Fibroblast of villous mesenchyme (primary cell): Measurements from ENCODE around the gene HRCT1. TPM values are rescaled to one million over a fixed set of nuclear protein-coding genes. Genes with fewer than 3 reads are reported as not detected.

Experiments used
- DNase-seq: peaks from one replicate; pipeline ENCODE4 v3.0.0-alpha.2; 2010; ENCODE audit warnings: low read depth
- H3K4me3 ChIP-seq: 2 replicates; pipeline ENCODE4 v1.5.1; 2011; ENCODE audit warnings: low read depth, mild to moderate bottlenecking, low read length
- CTCF ChIP-seq: IDR thresholded peaks from 2 replicates; pipeline ENCODE4 v1.5.1; 2012; ENCODE audit warnings: low read depth, mild to moderate bottlenecking, low read length; ENCODE audit not compliant: insufficient read depth
- total RNA-seq: library from RNA; depleted of rRNA; stranded (reverse); fragments of >200 nt; gene quantifications from 2 replicates; pipeline ENCODE4 v1.2.3, GENCODE V29; 2012

The HRCT1 gene
- 0.43 and 0.97 TPM in 2 replicates for total RNA-seq

GRCh38 chr9:35905912-35906679, at the start of gene HRCT1:
Gene HRCT1, plus strand, starts transcription at chr9:35906202. Its CDS starts 86 bp downstream, at chr9:35906288.
- peak; percentile 96 for DNase-seq
- no peak for TF ChIP-seq CTCF
- no peak within 1 kb of the TSS for H3K4me3 ChIP-seq

- TF ChIP-seq CTCF, result no peak
- no peak for DNase-seq
- H3K4me3 ChIP-seq, result no peak overlapping the region
Observed at GRCh38 chr9:35856206-35856605, 49.8 kb upstream of the HRCT1 start.

GRCh38 chr9:35856882-35857281, 49.1 kb upstream of the HRCT1 start:
- no peak for DNase-seq

GRCh38 chr9:35858458-35858857, 47.5 kb upstream of the HRCT1 start:
- no peak for DNase-seq
- H3K4me3 ChIP-seq, result no peak overlapping the region
- TF ChIP-seq CTCF, result no peak

More at GRCh38 chr9:35856882-35857281, 49.1 kb upstream of the HRCT1 start:
- H3K4me3 ChIP-seq, result no peak overlapping the region
- TF ChIP-seq CTCF, result no peak

GRCh38 chr9:35859310-35859989, 46.6 kb upstream of the HRCT1 start:
- no peak for TF ChIP-seq CTCF
- H3K4me3 ChIP-seq, result no peak overlapping the region
- DNase-seq, result no peak

GRCh38 chr9:35859990-35860339, 46.0 kb upstream of the HRCT1 start:
- no peak for DNase-seq
- TF ChIP-seq CTCF, result no peak
- H3K4me3 ChIP-seq, result no peak overlapping the region
